Right lobe of liver (tissue), 4 donors: ENCODE results near the gene RNASE4.

Experiments
- POLR2A ChIP-seq: fragments of 450-650 bp; IDR thresholded peaks from one replicate; pipeline ENCODE4 v1.6.1; 2017; ENCODE audit warnings: antibody characterized with exemption, mild to moderate bottlenecking
- TF ChIP-seq, protein P1 (sequence below), 4 donors: fragments of 200-600 bp in 3 of 4; fragments of 450-650 bp in 1 of 4; IDR thresholded peaks; one replicate each; pipeline versions ENCODE4 v1.5.1 to v1.8.0; 2016 to 2022; ENCODE audit warnings: antibody characterized with exemption in 4 of 4, mild to moderate bottlenecking in 2 of 4
- donor health status: DM: no; HTN: no; CAD: no.
- donor health status: DM: no; HTN: no; CAD: no.
- donor health status: DM: no; HTN: yes; CAD: no.

DNA sequence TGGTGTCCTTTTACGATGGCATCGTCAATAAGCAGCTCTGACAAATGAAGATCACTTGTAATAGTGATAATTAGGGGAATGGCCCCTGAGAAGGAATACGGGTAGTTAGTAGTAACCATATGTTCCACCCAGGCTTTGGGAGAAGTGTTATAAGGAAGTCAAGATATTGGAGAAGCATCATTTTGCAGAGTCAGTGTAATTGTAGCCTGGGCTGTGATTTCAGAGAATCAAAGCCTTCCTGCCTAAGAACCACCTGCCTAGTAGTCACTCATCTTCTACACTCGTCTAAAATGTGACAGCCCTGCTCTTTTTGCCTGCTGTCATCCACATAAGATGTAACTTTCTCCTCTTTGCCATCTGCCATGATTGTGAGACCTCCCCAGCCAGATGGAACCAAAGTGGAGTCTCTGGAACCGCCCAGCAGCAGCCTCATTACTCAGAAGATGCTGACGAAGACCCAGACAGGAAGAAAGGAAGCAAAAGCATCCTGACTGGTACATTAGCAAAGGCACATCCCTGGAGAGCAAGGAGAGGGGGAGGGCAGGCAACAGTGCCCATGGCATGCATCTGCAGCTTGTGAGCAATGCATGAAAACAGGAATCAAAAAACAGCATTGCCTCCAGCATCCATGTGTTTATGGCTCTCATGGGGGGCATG is 48.7 kb downstream of the RNASE4 start:
- TF ChIP-seq, protein P1, sequence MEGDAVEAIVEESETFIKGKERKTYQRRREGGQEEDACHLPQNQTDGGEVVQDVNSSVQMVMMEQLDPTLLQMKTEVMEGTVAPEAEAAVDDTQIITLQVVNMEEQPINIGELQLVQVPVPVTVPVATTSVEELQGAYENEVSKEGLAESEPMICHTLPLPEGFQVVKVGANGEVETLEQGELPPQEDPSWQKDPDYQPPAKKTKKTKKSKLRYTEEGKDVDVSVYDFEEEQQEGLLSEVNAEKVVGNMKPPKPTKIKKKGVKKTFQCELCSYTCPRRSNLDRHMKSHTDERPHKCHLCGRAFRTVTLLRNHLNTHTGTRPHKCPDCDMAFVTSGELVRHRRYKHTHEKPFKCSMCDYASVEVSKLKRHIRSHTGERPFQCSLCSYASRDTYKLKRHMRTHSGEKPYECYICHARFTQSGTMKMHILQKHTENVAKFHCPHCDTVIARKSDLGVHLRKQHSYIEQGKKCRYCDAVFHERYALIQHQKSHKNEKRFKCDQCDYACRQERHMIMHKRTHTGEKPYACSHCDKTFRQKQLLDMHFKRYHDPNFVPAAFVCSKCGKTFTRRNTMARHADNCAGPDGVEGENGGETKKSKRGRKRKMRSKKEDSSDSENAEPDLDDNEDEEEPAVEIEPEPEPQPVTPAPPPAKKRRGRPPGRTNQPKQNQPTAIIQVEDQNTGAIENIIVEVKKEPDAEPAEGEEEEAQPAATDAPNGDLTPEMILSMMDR (IDR thresholded peaks at IDR 0.05): no peak
- TF ChIP-seq POLR2A: no peak
